ENCODE results near the gene KRAS.
A peak's percentile ranks its signal among the peaks of the same experiment; 100 is the strongest.

Gene KRAS

DNA sequence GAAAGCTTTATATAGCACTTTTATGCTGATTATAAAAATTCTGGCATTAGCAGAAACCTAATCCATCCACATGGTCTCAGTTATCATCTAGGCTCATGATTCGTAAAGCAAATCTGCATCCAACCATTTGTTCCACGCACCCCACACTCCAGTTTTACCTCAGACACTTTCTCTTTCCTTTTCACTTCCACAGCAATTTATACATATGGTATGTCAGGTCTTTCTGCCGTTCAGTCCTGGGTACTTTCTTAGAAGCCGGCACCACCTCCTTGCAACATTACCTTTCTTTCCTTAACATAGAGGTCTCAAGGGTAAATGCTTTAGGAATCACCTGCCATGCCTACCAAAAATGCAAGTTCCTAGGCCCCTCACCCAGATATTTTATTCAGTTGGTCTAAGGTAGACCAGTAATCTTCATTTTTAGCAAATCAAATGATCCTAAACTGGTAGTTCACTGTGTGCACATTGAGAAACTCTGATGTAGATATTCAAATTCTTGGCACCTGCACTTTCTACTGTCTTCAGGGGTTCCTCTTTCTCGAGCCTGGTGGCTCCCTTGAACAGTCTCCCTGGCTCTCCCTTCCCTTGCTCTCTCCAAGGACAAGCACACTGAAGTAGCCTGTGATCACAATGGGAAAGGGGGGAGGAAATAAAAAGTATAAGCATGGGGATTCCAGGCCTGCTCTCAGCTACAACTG lies 2.8 kb upstream of the KRAS start:
- H3K4me1 Mint-ChIP-seq, result peaks cover 9% of the 10 kb centered on the region
- peaks cover under 1% of the 10 kb centered on the region for H3K36me3 Mint-ChIP-seq (ENCODE audit: low read depth)
- H3K9me3 Mint-ChIP-seq, result no peaks in the 10 kb centered on the region
- TF ChIP-seq, protein P1, sequence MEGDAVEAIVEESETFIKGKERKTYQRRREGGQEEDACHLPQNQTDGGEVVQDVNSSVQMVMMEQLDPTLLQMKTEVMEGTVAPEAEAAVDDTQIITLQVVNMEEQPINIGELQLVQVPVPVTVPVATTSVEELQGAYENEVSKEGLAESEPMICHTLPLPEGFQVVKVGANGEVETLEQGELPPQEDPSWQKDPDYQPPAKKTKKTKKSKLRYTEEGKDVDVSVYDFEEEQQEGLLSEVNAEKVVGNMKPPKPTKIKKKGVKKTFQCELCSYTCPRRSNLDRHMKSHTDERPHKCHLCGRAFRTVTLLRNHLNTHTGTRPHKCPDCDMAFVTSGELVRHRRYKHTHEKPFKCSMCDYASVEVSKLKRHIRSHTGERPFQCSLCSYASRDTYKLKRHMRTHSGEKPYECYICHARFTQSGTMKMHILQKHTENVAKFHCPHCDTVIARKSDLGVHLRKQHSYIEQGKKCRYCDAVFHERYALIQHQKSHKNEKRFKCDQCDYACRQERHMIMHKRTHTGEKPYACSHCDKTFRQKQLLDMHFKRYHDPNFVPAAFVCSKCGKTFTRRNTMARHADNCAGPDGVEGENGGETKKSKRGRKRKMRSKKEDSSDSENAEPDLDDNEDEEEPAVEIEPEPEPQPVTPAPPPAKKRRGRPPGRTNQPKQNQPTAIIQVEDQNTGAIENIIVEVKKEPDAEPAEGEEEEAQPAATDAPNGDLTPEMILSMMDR (IDR thresholded peaks at IDR 0.05; ENCODE audit: unreplicated experiment in 3 of 3), result no peak
- peak overlapping the region in 2 of 3 experiments; percentile 39 to 80 for H3K27ac Mint-ChIP-seq
- H3K4me3 Mint-ChIP-seq, result peak overlapping the region; percentile 17 to 57 (median 50)
- H3K27me3 Mint-ChIP-seq (ENCODE audit: low read depth), result no peaks in the 10 kb centered on the region

GRCh38 chr12:25252946-25253345 lies 2.2 kb upstream of the KRAS start:
- H3K27me3 Mint-ChIP-seq (ENCODE audit: low read depth), result no peaks in the 10 kb centered on the region
- H3K36me3 Mint-ChIP-seq (ENCODE audit: low read depth), result peaks cover 3% of the 10 kb centered on the region
- peak overlapping the region in 2 of 3 experiments; percentile 80 for H3K27ac Mint-ChIP-seq
- H3K4me3 Mint-ChIP-seq, result peak overlapping the region; percentile 86 to 93 (median 89)
- H3K9me3 Mint-ChIP-seq, result no peaks in the 10 kb centered on the region
- TF ChIP-seq, protein P1 (IDR thresholded peaks at IDR 0.05; ENCODE audit: unreplicated experiment in 3 of 3), result no peak
- peaks cover 12% of the 10 kb centered on the region for H3K4me1 Mint-ChIP-seq

DNA sequence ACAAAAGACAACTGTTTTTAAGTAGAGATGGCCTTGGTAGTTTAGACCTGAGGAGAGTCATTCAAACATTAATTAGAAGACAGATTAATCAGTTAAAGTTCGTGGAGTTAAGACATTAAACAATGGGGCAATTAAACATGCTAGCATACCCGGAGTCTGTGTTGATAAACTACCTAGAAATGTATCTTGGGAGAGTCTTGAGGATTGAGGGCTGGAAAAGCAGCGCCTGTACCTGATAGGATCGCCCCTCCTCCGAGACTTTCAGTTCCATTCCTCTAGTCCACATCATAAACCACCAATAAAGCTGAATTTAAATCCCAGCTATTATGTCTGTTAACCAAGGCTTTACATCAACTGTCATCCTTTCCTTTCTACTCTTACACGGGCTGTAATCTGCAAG lies 1.0 kb upstream of the KRAS start:
- Mint-ChIP-seq H3K27ac (peak overlapping the region; percentile 80 to 90 (median 87)), H3K27me3 (ENCODE audit: low read depth) (no peaks in the 10 kb centered on the region), H3K36me3 (ENCODE audit: low read depth) (peaks cover 9% of the 10 kb centered on the region), H3K9me3 (no peaks in the 10 kb centered on the region), H3K4me3 (peak overlapping the region; percentile 86 to 93 (median 89)), H3K4me1 (peaks cover 18% of the 10 kb centered on the region)
- TF ChIP-seq, protein P1 (IDR thresholded peaks at IDR 0.05; ENCODE audit: unreplicated experiment in 3 of 3), result no peak

DNA sequence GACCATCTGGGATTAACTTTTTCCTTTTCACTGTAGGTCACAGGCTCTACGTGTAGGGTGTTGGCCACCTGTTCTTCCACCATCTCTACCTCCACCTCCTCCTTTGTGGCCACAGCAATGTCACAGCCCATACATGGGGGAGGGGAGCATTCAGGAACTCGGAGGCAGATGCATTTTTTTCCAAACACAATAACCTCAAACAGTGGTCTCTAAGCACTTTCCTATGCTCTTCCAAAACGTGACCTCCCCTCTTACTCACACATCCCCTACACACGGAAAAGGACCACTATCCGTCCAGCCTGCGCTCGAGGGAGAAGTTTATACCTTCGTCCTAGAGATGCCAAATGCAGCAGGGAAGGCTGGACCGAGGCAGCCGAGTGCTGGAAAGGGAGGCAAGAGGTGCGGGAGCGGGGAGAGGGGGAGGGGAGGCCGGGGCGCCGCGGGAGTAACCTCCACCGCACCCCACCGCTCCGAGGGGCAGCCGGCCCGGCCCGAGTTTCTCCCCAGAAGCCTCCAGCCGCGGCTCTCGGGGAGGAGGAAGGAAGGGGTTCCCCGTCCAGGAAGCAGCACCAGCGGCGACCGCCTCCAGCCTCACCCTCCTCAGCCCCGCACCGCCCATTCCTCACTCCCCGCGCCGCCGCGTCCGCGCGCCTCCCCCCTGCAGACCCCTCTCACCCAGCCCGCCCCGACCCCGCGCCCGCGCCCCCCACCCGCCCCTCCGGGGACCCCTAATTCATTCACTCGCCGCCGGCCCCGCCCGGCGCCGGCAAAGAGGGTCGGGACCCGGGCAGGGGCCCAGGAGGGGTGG lies 594 bp downstream of the KRAS start:
- H3K4me3 Mint-ChIP-seq, result peak overlapping the region; percentile 93 to 97 (median 95)
- no peaks in the 10 kb centered on the region for H3K9me3 Mint-ChIP-seq
- H3K27ac Mint-ChIP-seq, result peak overlapping the region; percentile 93 to 97 (median 95)
- TF ChIP-seq, protein P1 (IDR thresholded peaks at IDR 0.05; ENCODE audit: unreplicated experiment in 3 of 3), result no peak
- no peaks in the 10 kb centered on the region for H3K27me3 Mint-ChIP-seq (ENCODE audit: low read depth)
- H3K36me3 Mint-ChIP-seq (ENCODE audit: low read depth), result peaks cover 19% of the 10 kb centered on the region
- H3K4me1 Mint-ChIP-seq, result peaks cover 23% of the 10 kb centered on the region

- Mint-ChIP-seq H3K36me3 (ENCODE audit: low read depth) (peaks cover 22% of the 10 kb centered on the region), H3K9me3 (no peaks in the 10 kb centered on the region), H3K27ac (peak overlapping the region in 2 of 3 experiments; percentile 72 to 95), H3K4me1 (peaks cover 23% of the 10 kb centered on the region), H3K27me3 (ENCODE audit: low read depth) (no peaks in the 10 kb centered on the region), H3K4me3 (peak overlapping the region; percentile 93 to 97 (median 95))
- TF ChIP-seq, protein P1 (IDR thresholded peaks at IDR 0.05; ENCODE audit: unreplicated experiment in 3 of 3), result no peak
Observed at GRCh38 chr12:25248732-25249131, 2.0 kb downstream of the KRAS start.
